HepG2 (cell line): ENCODE results near the gene PBX1. TPM values are rescaled to one million over a fixed set of nuclear protein-coding genes. Genes with fewer than 3 reads are reported as not detected.

ENCODE experiments used
- ATAC-seq: fragments of 200-7000 bp; cut with Tn5 transposase; 3 replicates; pipeline ENCODE4 v1.9.1; 2020; ENCODE audit warnings: mild to moderate bottlenecking, moderate library complexity
- BruUV-seq: library from RNA; stranded (reverse); fragments of 400-500 nt; replicated peaks from 2 replicates; lab custom pipeline; 2021; lab: Mats Ljungman, UMichigan
- CTCF ChIA-PET: fragments of 300-600 bp; formaldehyde crosslinking; extraction: SDS; loops from one replicate; lab custom pipeline; 2021; ENCODE audit warnings: low total read pairs, inconsistent platforms, low intra/inter-chr PET ratio; lab: Yijun Ruan, JAX
- POLR2A ChIA-PET: fragments of 350-600 bp; sonication (Branson Sonifier 250); formaldehyde crosslinking; loops from one replicate; lab custom pipeline; 2020; ENCODE audit warnings: antibody characterized with exemption, inconsistent platforms; lab: Yijun Ruan, JAX
- DNase-seq: peaks from one replicate; pipeline ENCODE4 v3.0.0-alpha.2; 2015; ENCODE audit warnings: low spot score
- FAIRE-seq: peaks from 3 replicates; lab custom pipeline; 2011; peaks lifted over from hg19 to GRCh38; lab: Jason Lieb, UNC
- H2AFZ ChIP-seq: one replicate; pipeline ENCODE4 v1.6.1; 2011; ENCODE audit warnings: low read length, inconsistent platforms
- H3K27ac ChIP-seq: fragments of 300-600 bp; 3 replicates; pipeline ENCODE4 v1.8.0; 2011; ENCODE audit warnings: mixed run types, mild to moderate bottlenecking, mixed read lengths, low read length, inconsistent platforms; ENCODE audit not compliant: insufficient read depth; ENCODE audit errors: extremely low read length
- H3K27me3 ChIP-seq, 2 experiments: fragments of 200-600 bp in 1 of 2; 2 replicates in 1 of 2; 3 replicates in 1 of 2; pipeline versions ENCODE4 v1.6.0 to v1.8.0; 2011; ENCODE audit warnings: low read length in 2 of 2, mild to moderate bottlenecking in 2 of 2, moderate library complexity in 2 of 2, inconsistent platforms in 1 of 2; ENCODE audit not compliant: insufficient read depth in 2 of 2, control insufficient read depth in 1 of 2
- H3K36me3 ChIP-seq, 2 experiments: fragments of 200-600 bp in 1 of 2; replicated peaks in 1 of 2; 2 replicates in 1 of 2; 3 replicates in 1 of 2; pipeline versions ENCODE4 v1.5.1 to v1.8.0; 2011; ENCODE audit warnings: low read length in 2 of 2, inconsistent platforms in 1 of 2; ENCODE audit not compliant: insufficient read depth in 2 of 2, control insufficient read depth in 1 of 2
- H3K4me1 ChIP-seq: 2 replicates; pipeline ENCODE4 v1.5.1; 2012; ENCODE audit warnings: low read length, inconsistent platforms; ENCODE audit not compliant: insufficient read depth
- H3K4me2 ChIP-seq: 2 replicates; pipeline ENCODE4 v1.6.0; 2011; ENCODE audit warnings: low read depth, low read length, inconsistent platforms
- H3K4me3 ChIP-seq, 3 experiments: fragments of 200-600 bp in 1 of 3; sonication (generic), shearing (Covaris generic) in 1 of 3; replicated peaks in 1 of 3; 2 replicates each; pipeline ENCODE4 v1.5.1; 2011 to 2016; ENCODE audit warnings: low read length in 3 of 3, inconsistent platforms in 2 of 3, low read depth in 2 of 3, mild to moderate bottlenecking in 2 of 3, control low read depth in 1 of 3, mixed read lengths in 1 of 3; ENCODE audit not compliant: insufficient read depth in 1 of 3
- H3K79me2 ChIP-seq: one replicate; pipeline ENCODE4 v1.6.1; 2011; ENCODE audit warnings: low read length, inconsistent platforms; ENCODE audit not compliant: insufficient read depth
- H3K9ac ChIP-seq: 2 replicates; pipeline ENCODE4 v1.6.0; 2011; ENCODE audit warnings: mild to moderate bottlenecking, low read depth, low read length, inconsistent platforms; ENCODE audit not compliant: insufficient read depth
- H3K9me3 ChIP-seq: 2 replicates; pipeline ENCODE4 v1.5.1; 2012; ENCODE audit warnings: mild to moderate bottlenecking, low read length
- H4K20me1 ChIP-seq: 2 replicates; pipeline ENCODE4 v1.6.0; 2011; ENCODE audit warnings: inconsistent platforms, mild to moderate bottlenecking, low read length, moderate library complexity; ENCODE audit not compliant: insufficient read depth
- HNF4G ChIP-seq, 2 experiments: sonication (generic) in 1 of 2; formaldehyde crosslinking in 1 of 2; IDR thresholded peaks; 2 replicates each; pipeline versions ENCODE4 v1.4.0 to v1.6.1; 2011 to 2020; ENCODE audit warnings: borderline replicate concordance in 2 of 2, low read depth in 2 of 2, mild to moderate bottlenecking in 2 of 2, low read length in 1 of 2, missing genetic modification reagents in 1 of 2, moderate library complexity in 1 of 2
- NFKB2 ChIP-seq: sonication (generic); formaldehyde crosslinking; IDR thresholded peaks from 2 replicates; pipeline ENCODE4 v1.4.0; 2020; ENCODE audit warnings: missing genetic modification reagents, borderline replicate concordance
- STAT6 ChIP-seq: sonication (generic); formaldehyde crosslinking; IDR thresholded peaks from 2 replicates; pipeline ENCODE4 v1.4.0; 2020; ENCODE audit warnings: missing genetic modification reagents, mild to moderate bottlenecking, borderline replicate concordance
- YY1 ChIP-seq: IDR thresholded peaks from 2 replicates; pipeline ENCODE4 v1.6.1; 2011; ENCODE audit warnings: low read length, low read depth, moderate library complexity, mild to moderate bottlenecking; ENCODE audit not compliant: insufficient read depth, insufficient replicate concordance
- ZBTB26 ChIP-seq: IDR thresholded peaks from 2 replicates; pipeline ENCODE4 v1.6.1; 2016; ENCODE audit warnings: missing compliant biosample characterization, missing genetic modification reagents, borderline replicate concordance
- ZBTB40 ChIP-seq, 2 experiments: fragments of 450-650 bp in 1 of 2; sonication (generic) in 1 of 2; formaldehyde crosslinking in 1 of 2; IDR thresholded peaks; 2 replicates each; pipeline versions ENCODE4 v1.6.1 to v1.8.0; 2016 to 2022; ENCODE audit warnings: antibody characterized with exemption in 1 of 2, mild to moderate bottlenecking in 1 of 2, missing genetic modification reagents in 1 of 2
- ZNF263 ChIP-seq: sonication (generic); formaldehyde crosslinking; IDR thresholded peaks from 2 replicates; pipeline ENCODE4 v1.4.0; 2020; ENCODE audit warnings: missing genetic modification reagents
- ZNF614 ChIP-seq: IDR thresholded peaks from 2 replicates; pipeline ENCODE4 v1.6.1; 2018; ENCODE audit warnings: missing biosample characterization, missing genetic modification reagents, inconsistent platforms, borderline replicate concordance
- WGBS: methylation state at CpG from one replicate; pipeline ENCODE4 v1.1.6; 2017; ENCODE audit warnings: low lambda C conversion rate; 5-methylcytosine and 5-hydroxymethylcytosine counted together
- in situ Hi-C: cut with HindIII; loops from 2 replicates; pipeline ENCODE4 v1.10.0; 2017; ENCODE audit warnings: low pct_unique_long_range_greater_than_20kb; ENCODE audit not compliant: extremely low pct_ligation_motif_present
- intact Hi-C: fragments of 100-400 bp; cut with micrococcal nuclease; formaldehyde crosslinking; loops from one replicate; pipeline ENCODE4 v1.10.0; 2022; ENCODE audit not compliant: unreplicated experiment
- polyA plus RNA-seq, 8 experiments: library from polyadenylated mRNA; depleted of rRNA in 3 of 8; stranded (reverse) in 7 of 8; unstranded in 1 of 8; fragments of >200 nt; fragmentation: Illumina TruSeq in 4 of 8; extraction: Trizol in 4 of 8; gene quantifications; 2 replicates each; pipeline versions ENCODE4 v1.2.1 to v1.2.3, GENCODE V29; 2011 to 2016; ENCODE audit warnings: low read depth in 4 of 8, missing spikeins in 1 of 8, mixed read lengths in 1 of 8; ENCODE audit not compliant: insufficient read depth in 1 of 8
- total RNA-seq, 5 experiments: library from RNA; depleted of rRNA; stranded (reverse); fragments of >200 nt; fragmentation: Illumina TruSeq; extraction: Trizol; gene quantifications; 2 replicates each; pipeline ENCODE4 v1.2.3, GENCODE V29; 2016; ENCODE audit warnings: low read depth in 1 of 5

Gene PBX1
- total and polyA plus RNA-seq, 2 of the 13 experiments (the other 11 are each of a cell fraction or from before 2014, with no cell fraction given) = 0.24 TPM; not detected in 1

- no peak overlapping the region for H3K9ac ChIP-seq
- in situ Hi-C loops = no loop called here
- ChIA-PET CTCF (no interaction called here), POLR2A (no interaction called here)
- no peaks in the 10 kb centered on the region for H4K20me1 ChIP-seq
- no peaks in the 10 kb centered on the region for H3K27me3 ChIP-seq
- WGBS = 4% methylated on average over 5 of the region's 5 CpGs
- peaks cover 11% of the 10 kb centered on the region; the same call in 1 of the 2 replicates for H3K9me3 ChIP-seq
- DNase-seq (no peak), FAIRE-seq (no peak), ATAC-seq (no peak)
- H2AFZ ChIP-seq = no peak overlapping the region
- H3K36me3 ChIP-seq = no peaks in the 10 kb centered on the region
- no peaks in the 10 kb centered on the region for H3K79me2 ChIP-seq
- H3K4me1 ChIP-seq = no peaks in the 10 kb centered on the region
- H3K4me2 ChIP-seq = no peak overlapping the region
- no peak overlapping the region for H3K27ac ChIP-seq
- no TSS peak for BruUV-seq
- H3K4me3 ChIP-seq = no peak overlapping the region
- intact Hi-C loops = no loop called here
- TF ChIP-seq YY1 (no peak), ZBTB26 (CRISPR knock-in tag) (no peak), NFKB2 (CRISPR knock-in tag) (no peak), ZNF614 (CRISPR knock-in tag) (no peak), ZNF263 (CRISPR knock-in tag) (no peak), ZBTB40 (IDR thresholded peaks at IDR 0.05) (no peak), ZBTB40 (CRISPR knock-in tag; IDR thresholded peaks at IDR 0.05) (no peak), HNF4G (IDR thresholded peaks at IDR 0.05; ENCODE audit: borderline replicate concordance, low read depth, low read length) (no peak), HNF4G (CRISPR knock-in tag; IDR thresholded peaks at IDR 0.05; ENCODE audit: borderline replicate concordance, low read depth) (no peak), STAT6 (CRISPR knock-in tag) (no peak)
Measured at GRCh38 chr1:164511001-164511705, 47.8 kb upstream of the PBX1 start.
